Stimulated activated CD8-positive, alpha-beta memory T cell treated with anti-CD3 and anti-CD28 coated beads, Interleukin-4, amount 100 ng/mL, for 1 hour (primary cell): ENCODE results near the gene APBB3.
"Not testable (repeated sequence)": the region's sequence is repeated elsewhere in the genome, so short reads cannot be mapped to it uniquely, and the experiment has no call there.

Experiments used
- DNase-seq, 2 donors: peaks; one replicate each; pipeline ENCODE4 v3.0.0-alpha.2; 2020; ENCODE audit warnings: low read depth in 2 of 2, low spot score in 1 of 2

APBB3 gene, protein sequence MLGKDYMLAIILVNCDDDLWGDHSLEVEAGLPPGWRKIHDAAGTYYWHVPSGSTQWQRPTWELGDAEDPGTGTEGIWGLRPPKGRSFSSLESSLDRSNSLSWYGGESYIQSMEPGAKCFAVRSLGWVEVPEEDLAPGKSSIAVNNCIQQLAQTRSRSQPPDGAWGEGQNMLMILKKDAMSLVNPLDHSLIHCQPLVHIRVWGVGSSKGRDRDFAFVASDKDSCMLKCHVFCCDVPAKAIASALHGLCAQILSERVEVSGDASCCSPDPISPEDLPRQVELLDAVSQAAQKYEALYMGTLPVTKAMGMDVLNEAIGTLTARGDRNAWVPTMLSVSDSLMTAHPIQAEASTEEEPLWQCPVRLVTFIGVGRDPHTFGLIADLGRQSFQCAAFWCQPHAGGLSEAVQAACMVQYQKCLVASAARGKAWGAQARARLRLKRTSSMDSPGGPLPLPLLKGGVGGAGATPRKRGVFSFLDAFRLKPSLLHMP

DNA sequence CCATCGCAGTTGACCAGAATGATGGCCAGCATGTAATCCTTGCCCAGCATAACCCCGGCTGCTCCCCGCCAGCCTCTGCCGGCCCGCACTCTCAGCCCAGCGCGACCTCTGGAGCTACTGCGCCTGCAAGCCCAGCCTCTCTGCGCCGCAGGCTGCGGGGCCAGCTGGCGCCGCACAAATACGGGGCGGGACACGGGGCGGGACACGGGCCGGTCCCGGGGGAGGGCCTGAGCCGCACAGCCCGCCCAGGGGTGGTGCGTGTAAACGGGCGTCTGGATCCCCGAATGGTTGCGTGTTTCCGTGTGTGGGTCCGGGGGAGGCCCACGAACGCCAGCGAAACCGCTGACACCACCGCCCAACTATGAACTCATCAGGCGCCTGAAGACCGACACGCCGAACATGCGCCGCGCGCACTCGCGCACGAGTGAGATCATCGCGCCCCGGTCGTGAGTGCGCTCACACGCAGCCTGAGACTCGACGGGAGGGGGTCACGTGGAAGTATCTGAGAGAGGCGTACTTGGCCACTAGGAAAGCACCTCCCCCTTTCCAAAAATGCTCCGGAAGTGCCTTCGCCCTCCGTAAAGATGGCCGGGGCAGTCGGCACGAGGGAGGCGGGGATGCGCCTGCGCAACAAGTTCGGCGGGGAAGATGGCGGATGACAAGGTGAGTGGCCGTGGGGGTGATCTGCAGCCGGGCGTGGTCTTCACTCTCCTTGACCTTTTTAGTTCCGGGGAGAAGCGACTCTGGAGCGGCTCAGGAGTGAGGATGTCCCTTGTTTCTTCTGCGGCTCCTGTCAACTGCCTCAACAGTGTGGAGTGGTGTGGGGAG, at the start of gene APBB3, which contains the start of gene SLC35A4:
Gene APBB3, minus strand, starts transcription at position 403 of the 828 bp plus-strand sequence. Its CDS starts 353 bp downstream, at position 50.
Gene SLC35A4, plus strand, starts transcription at position 633 of the 828 bp plus-strand sequence. CDS start 2,342 bp downstream, outside the sequence.
- peak; percentile 90 to 93 for DNase-seq

DNA sequence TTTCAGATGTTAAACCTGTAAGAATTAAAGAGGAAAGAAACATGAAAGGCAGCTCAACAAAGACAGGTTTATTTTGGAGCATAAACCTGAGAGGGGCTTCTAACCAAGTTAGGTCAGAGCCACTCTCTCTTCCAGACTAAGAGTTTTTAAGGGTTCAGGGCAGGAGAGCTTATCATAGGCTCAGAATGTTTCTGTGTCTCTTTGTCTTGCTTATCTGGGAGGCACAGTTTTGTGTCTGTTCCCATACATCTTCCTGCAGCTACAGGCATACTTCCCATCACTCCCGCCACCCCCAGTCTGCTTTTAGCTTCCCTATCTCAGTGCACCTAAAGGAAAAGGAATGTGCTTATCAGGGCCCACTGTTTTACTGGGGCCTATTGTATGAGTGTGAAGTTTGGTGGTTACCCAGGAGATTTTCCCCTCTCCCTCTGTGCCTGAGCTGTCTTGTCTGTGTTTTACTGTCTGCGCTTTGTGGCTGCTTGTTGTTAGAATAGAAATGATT, 46.7 kb upstream of the APBB3 start:
- no peak for DNase-seq

DNA sequence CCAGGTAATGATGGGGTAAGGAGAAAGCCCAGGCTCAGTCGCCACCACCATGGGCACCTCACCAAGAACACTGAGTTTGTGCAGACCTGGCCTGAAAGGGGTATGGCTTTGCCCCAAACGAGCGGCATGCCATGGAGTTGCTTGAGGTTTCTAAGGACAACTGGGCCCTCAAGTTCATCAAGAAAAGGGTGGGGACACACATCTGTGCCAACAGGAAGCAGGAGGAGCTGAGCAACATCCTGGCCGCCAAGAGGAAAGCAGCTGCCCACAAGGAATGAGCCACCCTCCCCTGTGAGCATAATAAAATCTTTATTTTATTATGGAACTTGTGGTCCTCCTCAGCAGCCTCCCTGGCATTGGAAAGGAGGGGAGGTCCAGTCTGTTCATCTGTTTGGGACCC, 44.7 kb upstream of the APBB3 start:
- no peak for DNase-seq

DNA sequence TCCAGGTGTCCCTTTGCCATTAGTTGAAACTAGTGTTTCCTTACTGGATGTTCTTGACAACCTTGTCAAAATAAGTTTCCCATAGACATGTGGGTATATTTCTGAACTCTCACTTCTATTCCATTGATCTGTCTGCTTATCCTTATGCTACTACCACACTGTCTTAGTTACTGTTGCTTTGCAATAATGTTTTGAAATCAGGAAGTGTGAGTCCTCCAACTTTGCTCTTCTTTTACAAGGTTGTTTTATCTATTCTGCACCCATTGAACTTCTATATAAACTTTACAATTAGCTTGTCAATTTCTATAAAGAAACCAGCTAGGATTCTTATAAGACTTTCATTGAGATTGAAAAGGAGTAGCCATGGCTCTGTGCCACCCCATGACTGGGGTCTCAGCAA, 44.3 kb upstream of the APBB3 start:
- no peak for DNase-seq

DNA sequence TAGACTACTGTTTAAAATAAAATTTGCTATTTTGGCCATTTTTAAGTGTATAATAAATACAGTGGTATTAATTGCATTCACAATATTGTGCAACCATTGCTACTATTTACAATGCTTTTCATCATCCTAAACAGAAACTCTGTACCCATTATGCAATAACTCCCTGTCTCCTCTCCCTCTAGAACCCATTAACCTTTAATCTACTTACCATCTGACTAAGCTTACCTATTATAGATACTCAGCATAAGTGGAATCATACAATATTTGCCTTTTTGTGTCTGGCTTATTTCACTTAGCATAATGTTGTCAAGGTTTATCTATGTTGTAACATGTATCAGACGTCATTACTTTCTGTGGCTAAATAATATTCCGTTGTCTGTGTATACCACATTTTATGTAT, 42.6 kb upstream of the APBB3 start:
- no peak for DNase-seq

DNA sequence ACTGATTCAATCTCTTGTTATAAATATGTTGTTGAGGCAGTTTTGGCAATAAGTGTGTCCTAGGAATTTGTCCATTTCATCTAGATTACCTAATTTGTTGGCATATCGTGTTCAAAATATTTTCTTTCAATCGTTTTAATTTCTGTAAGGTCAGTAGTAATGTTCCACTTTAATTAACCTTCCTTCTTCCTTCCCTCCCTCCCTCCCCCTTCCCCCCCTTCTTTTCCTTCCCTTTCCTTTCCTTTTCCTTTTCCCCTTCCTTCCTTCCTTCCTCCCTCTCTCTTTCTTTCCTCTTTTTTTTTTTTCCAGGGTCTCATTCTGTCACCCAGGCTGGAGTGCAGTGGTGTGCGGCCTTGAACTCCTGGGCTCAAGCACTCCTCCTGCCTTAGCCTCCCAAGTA, 41.5 kb upstream of the APBB3 start:
- DNase-seq: no peak

DNA sequence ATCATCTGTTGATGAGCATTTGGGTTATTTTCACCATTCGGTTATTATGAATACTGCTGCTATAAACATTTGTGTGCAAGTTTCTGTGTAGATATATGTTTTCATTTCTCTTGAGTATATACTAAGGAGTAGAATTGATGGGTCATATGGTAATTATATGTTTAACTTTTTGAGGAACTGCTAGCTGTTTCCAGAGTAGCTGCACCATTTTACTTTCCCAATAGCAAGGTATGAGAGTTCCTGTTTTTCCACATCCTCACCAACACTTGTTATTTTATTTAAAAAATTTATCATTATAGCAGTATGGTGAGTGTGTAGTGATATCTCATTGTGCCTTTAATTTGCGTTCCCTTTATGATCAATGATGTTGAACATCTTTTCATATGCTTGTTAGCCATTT, 39.3 kb upstream of the APBB3 start:
- no peak for DNase-seq

DNA sequence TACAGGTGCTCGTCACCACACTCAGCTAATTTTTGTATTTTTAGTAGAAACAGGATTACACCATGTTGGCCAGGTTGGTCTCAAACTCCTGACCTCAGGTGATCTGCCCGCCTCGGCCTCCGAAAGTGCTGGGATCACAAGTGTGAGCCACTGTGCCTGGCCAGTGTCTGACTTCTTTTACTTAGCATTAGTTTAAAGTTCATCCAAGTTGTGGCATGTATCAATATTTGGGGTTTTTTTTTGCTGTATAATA, 39.0 kb upstream of the APBB3 start:
- not testable (repeated sequence) for DNase-seq

DNA sequence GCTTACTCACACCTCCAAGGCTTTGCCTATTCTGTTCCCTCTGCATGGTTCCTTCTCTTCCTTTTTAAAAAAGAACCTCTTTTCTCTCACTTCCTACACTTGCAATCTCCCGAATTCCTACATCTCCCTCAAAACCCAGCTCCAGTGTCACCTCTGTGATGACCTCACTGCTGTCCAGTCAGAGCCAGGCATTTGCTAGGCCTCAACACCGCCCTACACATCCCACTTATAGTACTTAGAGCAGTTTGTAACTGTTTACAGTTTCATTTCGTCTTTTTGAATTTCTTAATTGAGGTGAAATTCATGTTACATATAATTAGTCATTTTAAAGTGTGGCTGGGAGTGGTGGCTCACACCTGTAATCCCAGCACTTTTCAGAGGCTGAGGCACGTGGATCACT, 37.7 kb upstream of the APBB3 start:
- DNase-seq: no peak

DNA sequence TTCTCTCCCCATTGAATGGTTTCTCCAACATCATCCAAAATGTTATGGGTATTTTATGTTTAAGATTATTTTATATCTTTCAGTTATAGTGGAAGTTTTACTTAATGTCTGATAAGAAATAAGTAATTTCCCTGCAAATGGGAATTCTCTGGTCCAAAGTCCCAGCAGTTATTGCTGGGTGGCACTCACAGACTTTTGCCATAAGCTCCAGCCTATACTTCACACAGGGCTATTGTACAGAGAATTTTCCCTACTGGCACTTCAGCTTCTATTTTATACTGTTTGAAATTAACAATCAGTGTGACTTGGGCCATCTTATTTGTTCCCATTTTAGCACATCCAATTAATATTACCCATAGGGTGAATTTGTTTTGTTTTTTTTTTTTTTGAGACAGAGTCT, 35.7 kb upstream of the APBB3 start:
- no peak for DNase-seq

DNA sequence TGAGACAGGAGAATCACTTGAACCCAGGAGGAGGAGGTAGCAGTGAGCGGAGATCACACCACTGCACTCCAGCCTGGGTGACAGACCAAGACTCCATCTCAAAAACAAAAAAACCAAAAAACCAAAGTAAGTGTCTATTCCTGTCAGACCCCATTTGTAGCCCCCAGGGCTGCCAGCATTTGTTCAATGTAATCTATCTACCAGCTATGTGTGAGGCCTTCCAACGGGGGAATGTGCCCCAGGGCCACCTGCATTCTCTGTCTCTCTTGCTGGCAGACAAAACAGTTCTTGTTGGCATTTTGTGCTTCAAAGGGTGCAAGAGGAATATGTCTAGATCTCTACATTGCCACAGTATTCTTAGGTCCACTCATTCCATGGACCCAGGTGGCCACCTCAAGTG, 34.4 kb upstream of the APBB3 start:
- DNase-seq: no peak

DNA sequence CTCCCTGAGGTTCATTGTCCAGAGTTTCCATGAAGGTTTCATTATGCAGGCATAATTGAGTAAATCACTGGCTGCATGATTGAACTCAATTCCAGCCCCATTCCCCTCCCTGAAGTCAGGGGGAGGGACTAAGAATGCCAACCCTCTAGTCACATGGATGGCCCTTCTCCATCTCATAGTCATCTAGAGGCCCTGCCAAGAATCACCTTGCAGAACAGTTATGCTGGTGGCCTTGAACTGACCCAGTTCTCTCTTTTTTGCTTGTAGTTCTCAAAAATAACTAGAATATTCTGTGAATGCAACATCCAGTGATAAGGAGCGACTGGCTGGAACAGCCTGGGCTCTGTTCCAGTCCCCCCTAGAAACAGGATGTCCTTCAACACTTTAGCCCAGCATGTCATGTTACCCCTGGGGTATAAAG, 31.9 kb upstream of the APBB3 start:
- no peak for DNase-seq

DNA sequence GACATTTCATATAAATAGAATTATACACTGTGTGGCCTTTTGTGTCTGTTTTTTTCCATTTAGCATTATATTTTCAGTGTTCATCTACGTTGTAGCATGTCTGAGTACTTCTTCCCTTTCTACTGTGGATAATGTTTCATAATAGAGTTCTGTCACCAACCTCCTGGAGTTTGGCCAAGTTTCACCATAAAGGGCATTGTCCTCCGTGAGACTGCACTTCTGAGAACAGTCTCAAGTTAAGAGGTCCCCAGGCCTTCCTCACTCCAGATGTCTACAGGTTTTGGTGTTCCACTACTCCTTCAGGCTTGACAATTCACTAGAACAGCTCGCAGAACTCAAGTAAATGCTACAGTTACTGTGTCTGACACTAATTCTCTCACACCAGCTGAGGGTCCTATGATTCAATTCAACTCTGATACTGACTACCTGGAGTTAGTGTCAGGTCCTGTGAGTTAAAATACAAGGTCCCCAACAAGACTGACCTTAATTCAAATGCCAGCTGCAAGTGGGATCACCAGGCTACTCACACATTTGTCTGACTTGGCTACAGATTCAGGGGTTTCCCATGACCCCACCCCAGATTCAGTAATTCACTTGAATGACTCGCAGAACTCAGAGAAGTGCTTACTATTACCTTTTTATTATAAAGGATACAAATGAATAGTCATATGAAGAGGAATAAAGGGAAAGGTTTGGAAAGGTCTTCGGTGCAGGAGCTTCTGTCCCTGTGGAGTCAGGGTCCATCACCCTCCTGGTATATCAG, 31.3 kb upstream of the APBB3 start:
- DNase-seq: no peak

DNA sequence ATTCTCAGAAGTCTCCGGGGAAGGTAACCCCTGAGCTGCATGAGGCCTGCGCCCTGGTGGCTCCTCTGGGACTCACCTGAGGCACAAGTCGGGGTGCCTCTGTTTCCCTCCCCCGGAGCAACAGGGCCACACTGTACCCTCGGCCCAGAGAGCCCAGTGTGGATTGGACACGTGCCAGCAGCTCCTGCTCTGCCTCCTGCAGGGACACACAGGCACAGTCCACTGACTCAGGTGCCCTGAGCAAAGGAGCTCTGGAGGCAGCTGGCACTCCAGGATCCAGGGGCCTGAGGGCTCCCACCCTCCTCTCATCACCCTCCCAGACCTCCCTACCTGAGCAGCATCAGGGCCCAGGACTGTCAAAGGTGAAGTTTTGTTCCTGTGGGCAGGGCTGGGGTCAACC, 29.8 kb upstream of the APBB3 start:
- DNase-seq: no peak

DNA sequence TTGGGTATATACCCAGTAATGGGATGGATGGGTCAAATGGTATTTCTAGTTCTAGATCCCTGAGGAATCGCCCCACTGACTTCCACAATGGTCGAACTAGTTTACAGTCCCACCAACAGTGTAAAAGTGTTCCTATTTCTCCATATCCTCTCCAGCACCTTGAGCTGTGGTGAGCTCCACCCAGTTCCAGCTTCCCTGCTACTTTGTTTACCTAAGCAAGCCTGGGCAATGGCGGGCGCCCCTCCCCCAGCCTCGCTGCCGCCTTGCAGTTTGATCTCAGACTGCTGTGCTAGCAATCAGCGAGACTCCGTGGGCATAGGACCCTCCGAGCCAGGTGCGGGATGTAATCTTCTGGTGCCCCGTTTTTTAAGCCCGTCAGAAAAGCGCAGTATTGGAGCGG, 28.7 kb upstream of the APBB3 start:
- not testable (repeated sequence) for DNase-seq

DNA sequence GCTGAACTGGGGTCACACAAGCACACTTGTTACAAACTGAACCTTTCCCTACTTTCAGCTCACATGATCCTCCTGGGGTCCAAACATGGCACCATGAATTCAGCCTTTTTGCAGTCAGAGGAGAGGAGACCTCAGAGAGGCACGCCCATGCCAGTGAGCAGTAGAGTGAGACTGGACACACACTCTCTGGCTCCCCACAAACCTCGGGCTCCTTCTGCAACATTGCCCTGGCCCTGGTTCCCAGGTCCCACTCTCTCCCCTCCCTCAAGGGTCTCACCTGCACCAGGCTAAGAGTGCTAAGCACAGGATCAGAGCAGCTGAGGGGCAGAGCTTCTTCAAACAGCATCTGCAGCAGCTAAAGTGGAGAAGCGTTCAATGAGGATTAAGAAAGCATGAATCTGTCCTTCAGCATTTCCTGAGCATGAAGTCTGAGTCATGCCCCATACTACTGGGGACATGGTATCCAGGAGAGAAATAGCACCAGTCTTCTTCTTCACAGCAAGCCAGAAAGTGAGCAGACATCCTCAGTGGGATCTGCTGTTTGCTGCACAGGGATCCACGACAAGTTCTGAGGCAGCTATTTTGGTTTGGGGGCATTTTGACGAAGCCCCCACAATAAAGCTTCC, 27.5 kb upstream of the APBB3 start:
- DNase-seq: no peak

DNA sequence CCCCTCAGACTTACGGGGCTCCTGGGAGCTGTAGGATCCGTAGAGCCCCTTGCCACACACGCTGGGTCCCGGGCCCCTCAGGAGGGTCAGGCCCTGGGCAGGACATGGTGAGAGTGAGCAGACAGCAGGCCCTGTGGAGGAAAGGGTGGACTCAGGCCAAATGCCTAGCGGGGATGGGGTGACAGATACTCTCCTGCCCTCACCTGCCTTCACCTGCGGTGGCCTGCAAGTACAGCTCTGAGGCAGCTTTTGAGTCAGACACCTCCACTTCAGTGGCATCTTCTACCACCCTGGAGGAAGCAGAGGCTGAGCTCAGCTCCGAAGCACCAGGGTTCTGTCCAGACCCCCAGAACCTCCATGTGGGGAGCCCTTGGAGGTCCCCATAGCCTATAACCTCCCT, 26.5 kb upstream of the APBB3 start:
- no peak for DNase-seq

DNA sequence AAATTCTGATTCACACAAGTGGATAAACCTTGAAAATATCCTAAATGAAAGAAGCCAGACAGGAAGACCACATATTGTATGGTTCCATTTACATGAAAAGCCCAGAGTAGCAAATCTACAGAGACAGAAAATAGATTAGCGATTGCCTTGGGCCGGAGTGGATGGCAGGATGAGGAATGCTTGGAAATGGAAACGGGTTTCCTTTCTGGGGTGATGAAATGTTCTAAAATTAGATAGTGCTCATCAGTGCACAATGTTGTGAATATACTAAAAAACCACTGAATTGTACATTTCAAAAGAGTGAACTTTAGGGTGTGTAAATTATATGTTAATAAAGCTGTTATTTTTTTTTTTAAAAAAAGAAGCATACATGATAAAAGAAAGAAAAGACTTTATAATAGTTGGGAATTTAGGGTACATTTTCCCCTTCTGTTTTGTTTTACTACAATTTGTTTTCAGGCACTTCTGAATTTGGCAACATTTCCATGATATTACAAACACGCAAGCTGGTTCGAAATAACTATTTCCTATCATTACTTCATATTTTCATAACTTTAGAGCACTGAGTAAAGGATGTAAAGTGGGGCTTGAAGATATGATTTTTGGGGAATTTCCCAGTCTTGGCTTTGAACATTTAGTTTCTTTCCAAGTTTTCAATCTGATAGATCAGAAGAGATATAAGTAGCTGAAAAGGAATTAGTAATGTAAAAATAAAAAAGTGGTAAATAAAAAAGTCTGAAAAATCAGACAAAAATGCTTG, 24.1 kb upstream of the APBB3 start:
- no peak for DNase-seq

DNA sequence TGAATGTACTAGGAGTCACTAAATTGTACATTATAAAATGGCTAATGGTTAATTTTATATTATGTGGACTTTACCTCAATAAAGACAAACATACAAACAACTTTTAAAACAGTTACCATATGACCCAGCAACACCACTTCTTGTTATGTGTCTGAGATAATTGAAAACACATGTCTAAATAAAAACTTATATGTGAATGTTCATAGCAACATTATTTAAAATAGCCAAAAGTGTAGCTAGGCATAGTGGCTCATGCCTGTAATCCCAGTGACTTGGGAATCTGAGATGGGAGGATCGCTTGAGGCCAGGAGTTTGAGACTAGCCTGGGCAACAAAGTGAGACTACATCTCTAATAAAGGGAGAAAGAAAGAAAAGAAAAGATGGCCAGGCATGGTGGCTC, 23.1 kb upstream of the APBB3 start:
- no peak for DNase-seq

DNA sequence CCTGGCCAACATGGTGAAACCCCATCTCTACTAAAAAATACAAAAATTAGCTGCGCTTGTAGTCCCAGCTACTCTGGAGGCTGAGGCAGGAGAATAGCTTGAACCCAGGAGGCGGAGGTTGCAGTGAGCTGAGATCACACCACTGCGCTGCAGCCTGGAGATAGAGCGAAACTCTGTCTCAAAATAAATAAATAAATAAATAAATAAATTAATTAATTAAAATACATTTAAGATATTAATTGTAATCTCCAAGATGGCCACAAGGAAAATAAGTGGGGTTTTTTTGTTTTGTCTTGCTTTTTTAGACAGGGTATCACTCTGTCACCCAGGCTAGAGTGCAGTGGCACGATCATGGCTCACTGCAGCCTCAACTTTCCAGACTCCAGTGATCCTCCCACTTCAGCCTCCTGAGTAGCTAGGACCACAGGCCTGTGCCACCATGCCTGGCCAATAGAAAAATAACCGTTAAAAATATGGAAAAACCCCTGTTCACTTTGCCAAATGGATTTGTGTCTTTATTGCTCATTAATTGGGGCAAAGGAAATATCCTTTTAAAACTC, 14.9 kb upstream of the APBB3 start:
- DNase-seq: not testable (repeated sequence)
